NCI-H146 treated with DMSO at 0.1 percent for 48 hours (cell line): ENCODE data around the gene SMG6.

Source experiments
- DNase-seq: peaks from one replicate; lab custom pipeline; 2025; ENCODE audit not compliant: unreplicated experiment; lab: John Stamatoyannopoulos, UW

The SMG6 gene

DNA sequence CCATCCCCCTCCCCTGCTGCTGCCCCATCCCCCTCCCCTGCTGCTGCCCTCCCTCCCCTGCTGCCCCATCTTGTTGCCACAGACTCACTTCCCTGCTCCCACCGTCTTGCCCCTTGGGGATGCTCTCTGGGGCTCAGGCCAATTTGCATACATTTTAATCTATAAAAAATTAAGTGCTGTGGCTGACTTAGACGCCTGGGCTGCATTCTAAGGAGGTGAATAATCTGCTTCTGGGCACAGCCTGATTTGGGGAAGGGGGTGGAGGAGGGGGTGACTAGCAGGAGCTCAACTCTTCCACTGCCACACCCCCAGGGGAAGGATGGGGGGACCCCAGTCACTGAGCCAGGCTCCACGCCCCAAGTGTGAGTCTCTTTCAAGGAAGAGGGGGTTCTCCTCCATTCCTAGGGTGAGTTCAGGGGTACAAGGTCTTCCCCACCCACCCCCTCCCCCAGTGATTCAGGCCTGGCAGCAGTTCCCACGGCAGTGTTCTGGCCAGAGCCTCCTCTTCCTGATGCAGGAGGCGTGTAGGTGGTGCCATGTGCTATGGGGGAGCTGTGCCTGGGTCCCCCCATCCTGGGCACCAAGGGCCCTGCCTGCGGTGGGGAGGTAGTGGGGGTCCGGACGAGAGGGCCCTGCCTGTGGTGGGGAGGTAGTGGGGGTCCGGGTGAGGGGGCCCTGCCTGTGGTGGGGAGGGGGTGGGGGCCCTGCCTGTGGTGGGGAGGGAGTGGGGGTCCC is 268.6 kb downstream of the SMG6 start:
- no peak for DNase-seq

DNA sequence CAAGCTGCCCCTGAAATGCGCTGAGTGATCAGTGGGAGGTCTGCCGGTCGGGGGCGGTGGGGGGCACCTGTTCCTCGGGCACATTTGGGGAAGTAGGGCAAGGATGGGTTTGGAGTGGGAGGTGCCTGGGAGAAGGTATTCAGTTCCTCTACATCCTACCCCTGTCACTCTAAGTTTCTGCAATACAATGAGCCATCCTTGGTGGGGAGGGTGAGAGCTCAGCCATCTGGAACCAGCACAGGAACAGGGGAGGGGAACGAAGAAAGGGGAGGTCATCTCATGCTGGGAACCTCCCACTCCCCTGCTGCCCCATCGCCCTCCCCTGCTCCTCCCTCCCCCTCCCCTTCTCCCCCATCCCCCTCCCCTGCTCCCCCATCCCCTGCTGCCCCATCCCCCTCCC is 269.4 kb downstream of the SMG6 start:
- DNase-seq: no peak

DNA sequence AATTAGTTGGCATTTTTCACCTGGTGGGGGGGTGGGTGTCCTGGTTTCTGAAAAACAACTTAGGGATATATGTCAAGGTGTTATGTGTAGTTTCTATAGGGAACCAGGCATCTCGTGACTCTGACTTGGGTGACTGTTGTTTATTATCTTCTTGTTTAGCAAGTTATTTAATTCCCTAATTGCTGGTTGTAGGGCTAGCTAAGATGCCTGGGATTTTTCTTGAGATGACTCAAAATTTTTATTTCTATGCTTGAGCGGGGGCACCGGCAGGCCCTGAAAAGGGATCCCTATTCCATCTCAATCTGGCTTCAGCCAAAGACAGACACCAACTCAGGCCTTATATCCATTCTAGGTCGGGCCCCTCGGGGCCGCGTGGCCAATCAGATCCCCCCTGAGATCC is 270.4 kb downstream of the SMG6 start:
- DNase-seq: no peak

- no peak for DNase-seq
These were observed 272.8 kb downstream of the SMG6 start for GRCh38 chr17:2030779-2031163.

DNA sequence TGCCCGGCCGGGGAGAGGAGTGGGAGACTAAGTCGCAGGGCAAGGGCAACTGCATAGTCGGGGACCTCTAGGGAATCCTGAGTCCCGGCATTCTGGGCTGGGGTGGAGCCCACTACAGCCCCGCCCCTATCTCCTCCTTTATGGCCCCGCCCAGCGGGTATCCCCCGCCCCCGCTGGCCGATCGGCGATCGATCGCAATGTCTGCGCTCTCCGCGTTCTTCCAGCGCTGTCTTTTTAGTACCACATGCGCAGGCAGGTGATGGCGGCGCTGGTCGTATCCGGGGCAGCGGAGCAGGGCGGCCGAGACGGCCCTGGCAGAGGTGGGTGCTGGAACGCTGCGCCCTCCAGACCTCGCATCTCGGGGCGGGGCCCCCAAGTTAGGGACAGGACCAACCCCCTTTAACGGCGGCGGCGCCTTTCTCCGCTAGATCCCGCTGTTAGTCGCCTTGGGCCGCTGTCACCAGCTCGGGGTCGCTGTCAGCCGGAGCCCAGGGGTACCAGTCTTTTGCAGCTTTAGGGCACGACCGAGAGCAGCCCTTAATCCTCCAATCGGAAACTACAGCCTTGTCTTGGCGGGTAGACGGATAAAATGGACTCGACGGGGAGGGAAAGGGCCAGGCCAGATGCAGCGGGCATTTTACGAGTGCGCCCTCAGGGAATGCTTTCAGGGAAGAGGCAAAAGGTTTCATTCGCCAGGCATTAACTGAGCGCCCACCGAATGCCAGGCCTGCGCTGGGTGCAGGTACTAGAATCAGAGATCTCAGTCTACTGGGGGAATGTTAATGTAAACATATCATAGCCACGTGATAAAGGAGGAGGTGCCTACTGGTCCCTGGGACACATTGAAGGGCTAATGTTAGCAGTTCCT is 273.4 kb downstream of the SMG6 start, which contains the start of gene DPH1:
TSS of gene DPH1 (plus strand) at position 243 of the 868 bp plus-strand sequence. CDS start at position 260, 17 bp downstream.
- DNase-seq: peak; percentile 85

- no peak for DNase-seq
These were observed 274.8 kb downstream of the SMG6 start for GRCh38 chr17:2028737-2029136.

GRCh38 chr17:2028234-2028614 is 275.4 kb downstream of the SMG6 start:
- no peak for DNase-seq

GRCh38 chr17:2027528-2028233 is 275.9 kb downstream of the SMG6 start:
- no peak for DNase-seq

- peak; percentile 57 for DNase-seq
These were observed 277.8 kb downstream of the SMG6 start for GRCh38 chr17:2025622-2026309.

DNA sequence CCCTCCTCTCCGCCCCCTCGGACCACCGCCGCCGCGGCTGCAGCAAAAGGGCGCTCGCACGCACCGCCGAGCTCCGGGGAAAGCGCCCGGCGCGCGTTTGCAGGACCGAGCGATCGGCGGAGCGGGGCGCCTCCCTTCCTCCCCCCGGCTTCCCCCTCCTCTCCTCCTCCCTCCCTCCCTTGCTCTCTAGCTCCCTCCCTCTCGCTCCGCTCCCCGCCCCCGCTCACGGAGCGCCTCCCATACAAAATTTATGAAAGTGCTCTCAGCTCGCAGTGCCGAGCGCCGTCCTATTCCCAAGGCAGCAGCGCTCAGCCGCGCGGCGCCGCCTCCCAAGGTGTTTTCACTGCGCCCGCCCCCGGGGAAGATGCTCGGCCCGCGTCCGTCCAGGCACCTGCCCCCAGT is 278.4 kb downstream of the SMG6 start, which contains the start of gene RTN4RL1:
TSS of gene RTN4RL1 (minus strand) at position 115 of the 402 bp plus-strand sequence. CDS start 469 bp downstream, outside the sequence.
- DNase-seq: peak; percentile 19

DNA sequence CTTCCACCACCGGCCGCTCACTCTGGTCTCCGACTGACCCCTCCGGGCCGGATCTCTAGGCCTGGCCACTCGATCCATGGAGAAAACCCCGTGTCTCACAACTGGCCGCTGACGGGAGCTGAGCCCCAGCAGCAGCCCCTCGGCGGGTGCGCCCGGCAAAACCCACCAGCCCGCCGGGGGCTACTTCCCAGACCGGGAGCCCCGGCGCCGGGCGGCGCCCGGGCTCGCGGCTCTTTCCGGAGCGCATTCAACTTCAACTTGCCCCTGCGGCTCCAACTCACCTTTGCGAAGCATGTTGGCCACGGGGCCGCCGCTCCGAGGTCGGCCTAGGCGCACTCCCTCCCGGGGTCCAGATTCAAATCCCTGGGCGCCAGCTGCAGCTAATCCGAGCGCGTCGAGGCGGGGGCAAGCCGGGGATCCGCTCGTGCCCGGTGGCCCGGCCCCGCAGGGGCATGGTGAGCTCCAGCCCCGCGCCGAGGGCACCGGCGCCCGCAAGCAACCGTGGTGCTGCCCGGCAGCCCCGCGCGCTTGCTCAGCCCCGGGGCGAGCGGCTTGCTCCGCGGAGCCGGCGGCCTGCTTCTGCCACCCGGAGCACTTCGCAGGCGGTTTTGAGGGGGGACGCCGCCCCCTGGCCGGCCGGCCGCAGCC is 278.9 kb downstream of the SMG6 start:
- DNase-seq: no peak

DNA sequence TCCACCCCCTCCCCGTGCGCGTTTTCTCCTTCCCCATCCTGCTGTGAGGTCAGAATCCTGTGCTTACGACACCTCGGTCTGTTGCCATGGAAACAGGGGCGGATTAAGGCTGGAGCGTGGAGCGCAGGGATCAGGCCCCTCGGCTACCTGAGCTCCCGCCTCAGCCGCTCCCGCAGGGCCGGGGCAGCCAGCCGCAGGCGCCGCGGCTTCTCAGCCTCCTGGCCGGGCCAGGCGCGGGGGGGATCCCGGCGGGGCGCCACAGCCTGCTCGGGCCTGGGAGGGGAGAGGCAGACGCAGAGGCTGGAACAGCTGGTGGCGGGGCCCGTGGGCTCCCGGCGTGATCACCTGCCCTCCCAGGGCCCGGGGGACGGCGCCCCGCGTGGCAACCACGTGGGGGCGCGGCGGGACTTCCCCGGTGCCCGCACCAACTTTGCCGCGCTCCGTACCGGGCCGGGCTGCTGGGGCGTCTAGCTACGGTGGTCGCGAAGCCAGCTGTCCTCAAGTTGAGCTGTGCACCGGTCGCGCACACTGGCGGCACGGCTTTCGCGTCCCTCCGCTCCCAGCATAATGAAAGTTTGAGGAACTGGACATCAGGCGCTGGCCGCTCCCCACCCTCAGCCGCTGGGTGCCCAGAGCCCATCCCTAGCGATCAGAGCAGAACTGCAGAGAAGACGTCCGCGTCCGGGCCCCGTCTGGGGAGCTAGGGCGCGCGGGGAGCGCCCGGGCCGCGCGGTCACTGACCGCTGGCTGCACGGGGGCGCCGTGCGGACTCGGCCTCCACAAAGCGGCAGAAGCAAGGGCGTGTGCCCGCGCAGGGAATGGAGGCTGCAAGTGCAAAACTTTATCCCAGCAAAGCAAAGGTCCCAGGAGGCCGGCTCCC is 279.7 kb downstream of the SMG6 start:
- DNase-seq: peak; percentile 50

DNA sequence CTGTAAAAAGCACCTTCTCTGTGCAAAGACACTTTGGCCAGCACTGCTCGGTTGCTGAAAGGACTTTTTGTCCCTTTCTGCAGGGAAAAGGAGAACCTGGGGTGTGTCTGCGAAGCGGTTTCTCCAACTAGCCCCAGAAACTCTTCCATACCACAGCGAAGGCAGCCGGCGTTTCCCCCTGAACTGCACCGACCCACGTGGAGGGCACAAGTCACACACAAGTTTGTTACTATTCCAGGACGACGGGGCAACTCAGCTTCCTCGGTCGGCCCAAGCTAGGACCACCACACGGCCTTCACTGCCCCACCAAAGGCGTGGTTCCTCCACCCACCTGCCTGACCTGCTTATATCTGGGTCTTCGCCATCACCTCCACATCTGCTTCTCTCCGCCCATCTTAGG is 280.3 kb downstream of the SMG6 start:
- DNase-seq: no peak

DNA sequence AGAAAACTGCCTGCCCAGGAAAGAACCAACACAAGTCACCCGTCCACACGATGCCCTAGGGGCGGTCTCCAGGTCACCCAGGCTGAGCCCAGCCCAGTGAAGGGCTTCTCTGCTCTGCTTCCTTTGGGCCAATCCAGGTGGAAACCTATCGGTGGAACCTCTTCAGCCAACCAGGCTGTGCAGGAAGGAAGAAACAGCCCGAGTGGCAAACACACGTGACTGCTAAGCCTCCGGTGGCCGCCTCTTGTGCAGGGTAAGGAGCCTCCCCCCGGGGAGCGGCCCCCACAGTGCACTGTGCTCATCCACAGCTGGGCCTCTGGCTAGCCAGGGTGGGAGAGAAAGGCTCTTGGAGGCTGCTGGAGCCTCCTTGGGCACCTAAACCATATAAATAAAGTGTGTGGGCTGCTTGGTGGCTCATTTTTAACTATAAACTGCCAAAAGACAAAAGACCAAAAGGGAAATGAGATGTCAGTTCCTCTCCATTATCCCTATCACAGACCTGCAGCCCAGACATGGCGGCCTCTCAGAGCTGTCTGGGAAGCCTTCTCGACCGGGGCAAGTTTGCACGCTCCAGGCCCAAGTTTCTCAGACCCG is 280.8 kb downstream of the SMG6 start:
- no peak for DNase-seq

DNA sequence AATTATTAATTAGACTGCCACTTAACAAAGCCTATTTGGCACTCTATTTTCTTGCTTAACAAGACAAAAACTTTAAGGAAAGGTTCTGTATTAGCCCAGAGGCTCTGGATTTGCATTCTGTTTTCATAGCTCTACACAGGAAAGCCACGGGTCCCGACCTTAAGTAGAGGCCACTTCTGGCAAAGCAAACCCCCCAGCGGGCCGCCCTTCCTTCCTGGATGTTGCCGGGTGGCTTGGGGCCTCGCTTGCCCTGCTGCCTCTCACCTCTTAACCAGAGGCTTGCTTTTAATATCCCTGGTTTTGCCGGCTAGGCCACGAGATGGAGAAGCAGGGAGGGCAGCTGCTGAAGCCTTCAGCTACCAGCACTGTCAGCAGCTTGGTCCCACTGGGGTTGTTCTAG is 282.9 kb downstream of the SMG6 start:
- DNase-seq: no peak

DNA sequence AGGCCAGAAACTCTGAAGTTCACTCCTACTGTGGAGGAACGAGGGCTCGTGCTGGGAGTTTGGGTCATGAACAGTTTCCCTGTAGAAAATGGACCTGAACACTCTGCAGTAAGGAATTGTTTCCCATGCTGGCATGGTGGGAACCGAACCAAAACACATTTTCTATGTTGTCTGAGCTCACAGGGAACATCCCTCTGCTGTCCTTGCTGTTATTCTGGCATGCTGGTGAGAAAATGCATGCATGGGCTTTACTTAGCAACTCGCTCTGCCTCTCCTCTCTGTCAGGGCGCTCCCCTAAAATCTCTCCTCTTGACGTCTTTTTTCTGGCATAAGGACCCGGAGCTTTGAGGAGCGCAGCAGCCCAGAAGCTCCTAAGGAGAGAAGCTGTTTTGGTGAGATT is 283.9 kb downstream of the SMG6 start:
- no peak for DNase-seq

- peak; percentile 37 for DNase-seq
These were observed 284.7 kb downstream of the SMG6 start for GRCh38 chr17:2018716-2019510.

- DNase-seq: no peak
These were observed 286.2 kb downstream of the SMG6 start for GRCh38 chr17:2017274-2017941.
